ENCODE data around the gene IQSEC1.

DNA sequence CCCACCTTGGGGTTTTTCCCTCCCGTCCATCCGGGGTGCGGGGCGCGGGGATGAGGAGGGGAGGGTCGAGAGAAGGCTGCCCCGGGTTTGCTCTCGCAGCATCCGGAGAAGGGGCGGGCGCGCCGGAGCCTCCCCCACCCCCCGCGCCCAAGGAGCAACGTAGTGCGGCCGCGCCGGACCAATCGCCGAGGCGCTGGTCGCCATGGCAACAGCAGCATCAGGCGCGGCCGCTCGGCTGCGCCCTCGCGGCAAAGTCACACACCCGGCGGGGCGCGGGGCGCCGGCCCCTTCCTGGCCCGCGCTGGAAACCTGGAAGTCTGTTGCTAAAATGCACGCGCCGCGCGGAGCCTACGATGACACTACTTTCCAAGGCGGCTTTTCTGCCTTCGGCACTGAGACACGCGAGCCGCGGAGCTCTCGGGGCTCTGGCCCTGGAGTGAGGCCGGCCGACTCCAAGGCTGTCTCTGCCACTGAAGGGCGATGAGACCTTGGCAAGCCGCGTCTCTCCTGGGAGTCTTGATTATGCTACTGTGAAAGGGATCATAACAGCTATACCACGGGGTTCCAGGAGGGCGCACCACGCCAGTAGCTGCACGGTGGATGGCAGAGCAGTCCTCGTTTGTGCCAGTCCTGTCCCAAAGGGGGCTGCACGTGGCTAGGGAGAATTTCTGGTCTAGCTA is at the start of gene IQSEC1:
- TF ChIP-seq, protein P1, sequence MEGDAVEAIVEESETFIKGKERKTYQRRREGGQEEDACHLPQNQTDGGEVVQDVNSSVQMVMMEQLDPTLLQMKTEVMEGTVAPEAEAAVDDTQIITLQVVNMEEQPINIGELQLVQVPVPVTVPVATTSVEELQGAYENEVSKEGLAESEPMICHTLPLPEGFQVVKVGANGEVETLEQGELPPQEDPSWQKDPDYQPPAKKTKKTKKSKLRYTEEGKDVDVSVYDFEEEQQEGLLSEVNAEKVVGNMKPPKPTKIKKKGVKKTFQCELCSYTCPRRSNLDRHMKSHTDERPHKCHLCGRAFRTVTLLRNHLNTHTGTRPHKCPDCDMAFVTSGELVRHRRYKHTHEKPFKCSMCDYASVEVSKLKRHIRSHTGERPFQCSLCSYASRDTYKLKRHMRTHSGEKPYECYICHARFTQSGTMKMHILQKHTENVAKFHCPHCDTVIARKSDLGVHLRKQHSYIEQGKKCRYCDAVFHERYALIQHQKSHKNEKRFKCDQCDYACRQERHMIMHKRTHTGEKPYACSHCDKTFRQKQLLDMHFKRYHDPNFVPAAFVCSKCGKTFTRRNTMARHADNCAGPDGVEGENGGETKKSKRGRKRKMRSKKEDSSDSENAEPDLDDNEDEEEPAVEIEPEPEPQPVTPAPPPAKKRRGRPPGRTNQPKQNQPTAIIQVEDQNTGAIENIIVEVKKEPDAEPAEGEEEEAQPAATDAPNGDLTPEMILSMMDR (optimal IDR thresholded peaks at IDR 0.05 in 1 of 3, IDR thresholded peaks at IDR 0.05 in 1 of 3, conservative IDR thresholded peaks at IDR 0.05 in 1 of 3; ENCODE audit: extremely low read depth in 1 of 3, insufficient read depth in 2 of 3, low read length in 3 of 3), result no peak
- peak; percentile 51 for TF ChIP-seq EZH2 (IDR thresholded peaks at IDR 0.05; ENCODE audit: low read length)
